Glutamatergic neuron (in vitro differentiated cells): ENCODE measurements around the gene TAB2. TPM values are rescaled to one million over a fixed set of nuclear protein-coding genes. Genes with fewer than 3 reads are reported as not detected.
"Not testable (repeated sequence)": the region's sequence is repeated elsewhere in the genome, so short reads cannot be mapped to it uniquely, and the experiment has no call there.

ENCODE experiments used
- DNase-seq: peaks from one replicate; pipeline ENCODE4 v3.0.0; 2022
- H3K27ac Mint-ChIP-seq: one replicate; pipeline ENCODE4 v1.8.0; 2020; ENCODE audit warnings: mild to moderate bottlenecking, mixed read lengths, inconsistent platforms; ENCODE audit not compliant: unreplicated experiment
- H3K27me3 Mint-ChIP-seq: one replicate; pipeline ENCODE4 v1.8.0; 2020; ENCODE audit warnings: mild to moderate bottlenecking, moderate library complexity, mixed read lengths, inconsistent platforms; ENCODE audit not compliant: unreplicated experiment
- H3K36me3 Mint-ChIP-seq: one replicate; pipeline ENCODE4 v1.8.0; 2020; ENCODE audit warnings: mild to moderate bottlenecking, mixed read lengths, inconsistent platforms; ENCODE audit not compliant: unreplicated experiment
- H3K4me1 Mint-ChIP-seq: one replicate; pipeline ENCODE4 v1.8.0; 2020; ENCODE audit warnings: mild to moderate bottlenecking, low read depth, mixed read lengths, inconsistent platforms; ENCODE audit not compliant: unreplicated experiment
- H3K4me3 Mint-ChIP-seq: one replicate; pipeline ENCODE4 v1.8.0; 2020; ENCODE audit warnings: mild to moderate bottlenecking, mixed read lengths, inconsistent platforms; ENCODE audit not compliant: unreplicated experiment
- H3K9me3 Mint-ChIP-seq: one replicate; pipeline ENCODE4 v1.8.0; 2020; ENCODE audit warnings: mild to moderate bottlenecking, moderate library complexity, mixed read lengths, inconsistent platforms; ENCODE audit not compliant: unreplicated experiment
- CTCF ChIP-seq: fragments of 200-600 bp; sonication (generic); IDR thresholded peaks from one replicate; pipeline ENCODE4 v1.5.0; 2021; ENCODE audit not compliant: partially characterized antibody, unreplicated experiment
- total RNA-seq: library from RNA; stranded (reverse); fragmentation: NEBNext Ultra II Directional; extraction: Animal tissue kit (Norgen Biotek cat#: 25700); gene quantifications from one replicate; pipeline ENCODE4 v1.2.1, GENCODE V29; 2021; ENCODE audit not compliant: unreplicated experiment

TAB2 gene
- total RNA-seq, 1 donor from 2014 or later, result 39.3 TPM

- TF ChIP-seq CTCF, result no peak
- Mint-ChIP-seq H3K4me1 (peaks cover 22% of the 10 kb centered on the region), H3K36me3 (no peaks in the 10 kb centered on the region), H3K9me3 (peaks cover 3% of the 10 kb centered on the region), H3K4me3 (no peak overlapping the region), H3K27ac (no peak overlapping the region), H3K27me3 (no peaks in the 10 kb centered on the region)
- no peak for DNase-seq
Observed at GRCh38 chr6:149340200-149340599, 22.7 kb downstream of the TAB2 start.

- no peak for TF ChIP-seq CTCF
- no peak for DNase-seq
- Mint-ChIP-seq H3K9me3 (peaks cover 3% of the 10 kb centered on the region), H3K36me3 (no peaks in the 10 kb centered on the region), H3K27me3 (no peaks in the 10 kb centered on the region), H3K4me3 (no peak overlapping the region), H3K4me1 (peaks cover 16% of the 10 kb centered on the region), H3K27ac (no peak overlapping the region)
Observed at GRCh38 chr6:149342525-149342924, 25.0 kb downstream of the TAB2 start.

- no peak overlapping the region for H3K4me3 Mint-ChIP-seq
- no peaks in the 10 kb centered on the region for H3K27me3 Mint-ChIP-seq
Observed at GRCh38 chr6:149343501-149343900, 26.0 kb downstream of the TAB2 start.

GRCh38 chr6:149346078-149346477, 28.6 kb downstream of the TAB2 start:
- Mint-ChIP-seq H3K36me3 (no peaks in the 10 kb centered on the region), H3K4me3 (no peak overlapping the region), H3K27ac (no peak overlapping the region), H3K27me3 (no peaks in the 10 kb centered on the region), H3K9me3 (no peaks in the 10 kb centered on the region), H3K4me1 (peaks cover 16% of the 10 kb centered on the region)
- no peak for DNase-seq
- no peak for TF ChIP-seq CTCF

More at GRCh38 chr6:149343501-149343900, 26.0 kb downstream of the TAB2 start:
- no peak overlapping the region for H3K27ac Mint-ChIP-seq
- H3K36me3 Mint-ChIP-seq, result no peaks in the 10 kb centered on the region
- DNase-seq, result no peak
- peaks cover 16% of the 10 kb centered on the region for H3K4me1 Mint-ChIP-seq
- peaks cover 3% of the 10 kb centered on the region for H3K9me3 Mint-ChIP-seq
- TF ChIP-seq CTCF, result no peak

- Mint-ChIP-seq H3K4me3 (no peak overlapping the region), H3K27ac (no peak overlapping the region), H3K36me3 (no peaks in the 10 kb centered on the region), H3K27me3 (no peaks in the 10 kb centered on the region), H3K9me3 (no peaks in the 10 kb centered on the region), H3K4me1 (peaks cover 9% of the 10 kb centered on the region)
- no peak for DNase-seq
- no peak for TF ChIP-seq CTCF
Observed at GRCh38 chr6:149347067-149347466, 29.6 kb downstream of the TAB2 start.

GRCh38 chr6:149349279-149349678, 31.8 kb downstream of the TAB2 start:
- not testable (repeated sequence) for H3K27me3 Mint-ChIP-seq, H3K27ac Mint-ChIP-seq, H3K36me3 Mint-ChIP-seq, H3K9me3 Mint-ChIP-seq, DNase-seq, H3K4me1 Mint-ChIP-seq, H3K4me3 Mint-ChIP-seq
